ENCODE measurements around the gene PSMA3.

- no peak for TF ChIP-seq POLR2A (IDR thresholded peaks at IDR 0.05)
- TF ChIP-seq, protein P1, sequence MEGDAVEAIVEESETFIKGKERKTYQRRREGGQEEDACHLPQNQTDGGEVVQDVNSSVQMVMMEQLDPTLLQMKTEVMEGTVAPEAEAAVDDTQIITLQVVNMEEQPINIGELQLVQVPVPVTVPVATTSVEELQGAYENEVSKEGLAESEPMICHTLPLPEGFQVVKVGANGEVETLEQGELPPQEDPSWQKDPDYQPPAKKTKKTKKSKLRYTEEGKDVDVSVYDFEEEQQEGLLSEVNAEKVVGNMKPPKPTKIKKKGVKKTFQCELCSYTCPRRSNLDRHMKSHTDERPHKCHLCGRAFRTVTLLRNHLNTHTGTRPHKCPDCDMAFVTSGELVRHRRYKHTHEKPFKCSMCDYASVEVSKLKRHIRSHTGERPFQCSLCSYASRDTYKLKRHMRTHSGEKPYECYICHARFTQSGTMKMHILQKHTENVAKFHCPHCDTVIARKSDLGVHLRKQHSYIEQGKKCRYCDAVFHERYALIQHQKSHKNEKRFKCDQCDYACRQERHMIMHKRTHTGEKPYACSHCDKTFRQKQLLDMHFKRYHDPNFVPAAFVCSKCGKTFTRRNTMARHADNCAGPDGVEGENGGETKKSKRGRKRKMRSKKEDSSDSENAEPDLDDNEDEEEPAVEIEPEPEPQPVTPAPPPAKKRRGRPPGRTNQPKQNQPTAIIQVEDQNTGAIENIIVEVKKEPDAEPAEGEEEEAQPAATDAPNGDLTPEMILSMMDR (IDR thresholded peaks at IDR 0.05) = no peak
- no peak for TF ChIP-seq EP300 (IDR thresholded peaks at IDR 0.05)
Observed at GRCh38 chr14:58270628-58271027, 26.0 kb downstream of the PSMA3 start.
